GM19467 (cell line): ENCODE measurements around the gene PTH2.

Experiments
- ATAC-seq: cut with Tn5 transposase; IDR thresholded peaks from one replicate; pipeline ENCODE4 v1.9.1; 2021; ENCODE audit warnings: mild to moderate bottlenecking, moderate library complexity; ENCODE audit not compliant: unreplicated experiment

PTH2 gene

DNA sequence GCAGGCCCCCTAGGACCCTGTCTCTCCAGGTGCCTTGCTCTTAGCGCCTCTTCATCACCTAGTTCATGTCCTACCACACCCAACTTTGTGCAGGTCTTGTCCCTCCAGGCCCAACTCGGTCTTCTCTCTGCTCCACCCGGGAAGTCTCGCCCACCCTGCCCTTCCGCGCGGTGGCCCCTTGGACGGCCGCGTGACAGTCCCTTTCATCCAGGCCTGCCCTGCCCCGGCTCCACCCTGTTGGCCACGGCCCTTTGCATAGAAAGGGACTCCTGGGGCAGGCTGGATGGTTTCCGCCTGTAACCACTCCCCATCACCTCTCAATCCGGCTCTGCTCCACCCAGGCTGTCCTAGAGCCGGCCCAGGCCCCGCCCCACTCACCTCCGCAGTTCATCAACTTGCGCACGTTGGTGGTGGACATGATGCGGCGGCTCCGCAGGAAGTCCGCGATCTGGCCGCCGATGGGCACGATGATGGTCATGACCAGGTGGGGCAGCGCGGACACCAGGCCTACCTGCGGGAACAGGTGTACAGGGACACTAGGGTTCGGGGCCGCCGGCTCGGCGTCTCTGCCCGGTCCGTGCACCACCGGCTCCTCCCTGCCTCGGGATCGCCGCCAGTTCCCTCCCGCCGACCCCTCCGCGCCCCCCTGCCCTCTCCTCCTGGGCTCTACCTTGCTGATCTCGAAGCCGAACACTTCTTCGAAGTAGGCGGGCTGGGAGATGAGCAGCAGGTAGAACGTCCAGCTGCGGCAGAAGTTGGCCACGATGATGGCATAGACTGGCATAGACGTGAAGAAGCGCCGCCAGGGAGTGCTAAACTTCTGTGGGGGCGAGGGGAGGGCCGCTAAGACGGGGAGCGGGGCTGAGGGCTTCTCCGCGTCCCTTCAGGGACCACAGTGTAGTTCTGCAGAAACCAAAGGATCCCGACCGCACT, 9.2 kb upstream of the PTH2 start:
- no peak for ATAC-seq

DNA sequence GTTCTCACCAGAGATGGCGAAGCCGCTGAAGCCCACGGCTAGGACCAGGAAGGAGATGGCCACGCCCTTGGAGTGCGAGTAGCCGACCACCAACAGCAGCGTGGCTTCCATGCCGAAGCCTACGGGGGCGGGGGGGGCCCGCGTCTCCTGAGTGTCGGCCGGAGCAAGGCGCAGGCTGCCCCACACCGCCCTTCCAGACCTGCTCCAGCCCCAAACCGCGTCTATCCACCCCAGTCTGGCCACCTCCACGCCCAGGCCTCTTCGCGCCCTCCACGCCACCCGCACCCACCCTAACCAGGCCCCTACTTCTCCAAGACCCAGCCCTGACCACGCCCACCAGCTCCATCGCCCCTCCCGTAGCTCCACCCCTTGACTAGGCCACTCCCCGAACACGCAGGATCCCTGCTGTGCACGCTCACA, 8.1 kb upstream of the PTH2 start:
- ATAC-seq: no peak

DNA sequence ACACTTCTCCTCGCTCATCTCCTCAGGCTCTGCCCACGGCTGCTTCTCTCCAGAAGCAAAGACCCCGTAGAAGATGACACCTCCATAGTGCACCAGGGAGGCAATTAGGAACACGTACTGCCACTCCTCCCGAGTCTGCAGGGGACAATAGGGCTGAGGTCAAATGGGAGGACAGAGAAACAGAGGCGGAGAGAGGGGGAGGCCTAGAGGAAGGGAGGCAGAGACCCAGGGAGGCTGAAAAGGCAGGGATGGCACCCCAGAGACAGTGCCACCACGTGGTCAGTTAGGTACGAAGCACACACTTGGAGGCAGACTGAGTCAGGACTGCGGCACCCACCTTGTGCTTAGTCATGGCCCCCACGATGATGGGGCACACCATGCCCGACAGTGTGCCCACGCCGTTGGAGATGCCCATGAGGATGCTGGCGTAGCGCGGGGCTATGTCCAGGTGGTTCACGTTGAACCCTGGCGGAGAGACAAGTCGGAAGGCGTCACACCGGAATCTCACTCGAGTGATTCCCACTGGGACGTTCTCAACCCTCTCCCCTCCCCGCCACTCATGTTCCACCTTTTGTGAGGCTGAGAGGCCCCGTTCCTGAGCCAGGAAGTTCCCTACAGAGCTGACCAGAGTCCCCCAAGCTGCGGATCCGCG, 7.6 kb upstream of the PTH2 start:
- no peak for ATAC-seq

GRCh38 chr19:49430172-49430677, 7.0 kb upstream of the PTH2 start:
- ATAC-seq: no peak

- no peak for ATAC-seq
These were observed 5.6 kb upstream of the PTH2 start for GRCh38 chr19:49428547-49429451.

DNA sequence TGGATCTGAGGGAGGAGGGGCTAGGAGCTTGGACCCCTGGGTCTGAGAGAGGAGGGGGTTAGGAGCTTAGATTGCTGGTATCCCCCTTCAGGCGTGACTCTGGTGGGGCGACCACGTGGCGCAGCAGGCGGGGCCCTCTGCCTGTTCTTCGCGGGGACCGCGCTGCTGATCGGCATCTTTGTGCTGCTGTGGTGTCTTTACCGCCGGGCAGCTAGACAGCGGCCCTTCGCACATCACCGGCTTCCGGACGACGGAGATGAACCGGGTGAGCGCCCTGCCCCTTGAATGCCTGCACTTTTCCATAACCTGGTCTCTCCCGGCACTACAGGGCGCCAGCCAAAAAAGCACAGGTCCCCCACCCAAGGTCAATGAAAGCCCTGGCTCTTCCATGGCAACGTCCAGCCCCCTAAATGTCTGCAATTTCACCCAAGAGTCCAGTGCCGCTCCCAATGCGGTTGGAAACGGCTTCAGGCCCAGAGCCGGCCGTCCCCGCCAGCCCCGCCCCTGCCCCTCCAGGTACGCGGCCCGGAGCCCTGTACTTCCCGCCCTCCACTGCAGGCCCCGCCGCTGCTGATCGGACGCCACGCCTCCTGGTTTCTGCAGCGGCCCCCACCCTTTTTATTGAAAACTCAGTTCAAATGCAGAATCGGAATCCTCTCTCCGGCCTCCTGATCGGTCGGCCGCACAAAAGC, 4.8 kb upstream of the PTH2 start:
- no peak for ATAC-seq

DNA sequence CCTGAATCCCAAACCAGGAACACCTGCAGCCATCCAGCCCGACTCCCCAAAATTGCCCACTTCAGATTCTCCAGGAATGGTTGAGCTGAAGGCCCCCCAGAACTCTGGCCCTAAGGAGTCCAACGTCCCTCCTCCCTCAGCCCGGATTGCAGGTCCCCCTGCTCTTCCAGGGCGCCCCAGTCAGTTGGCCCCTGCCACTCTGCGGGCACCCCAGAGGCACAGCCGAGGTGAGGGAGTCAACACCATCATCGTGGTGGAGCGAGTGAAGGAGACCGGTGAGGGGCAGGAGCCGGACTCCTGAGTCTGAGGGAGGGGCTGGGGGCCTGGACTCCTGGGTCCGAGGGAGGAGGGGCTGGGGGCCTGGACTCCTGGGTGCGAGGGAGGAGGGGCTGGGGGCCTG, 4.1 kb upstream of the PTH2 start:
- ATAC-seq: no peak

DNA sequence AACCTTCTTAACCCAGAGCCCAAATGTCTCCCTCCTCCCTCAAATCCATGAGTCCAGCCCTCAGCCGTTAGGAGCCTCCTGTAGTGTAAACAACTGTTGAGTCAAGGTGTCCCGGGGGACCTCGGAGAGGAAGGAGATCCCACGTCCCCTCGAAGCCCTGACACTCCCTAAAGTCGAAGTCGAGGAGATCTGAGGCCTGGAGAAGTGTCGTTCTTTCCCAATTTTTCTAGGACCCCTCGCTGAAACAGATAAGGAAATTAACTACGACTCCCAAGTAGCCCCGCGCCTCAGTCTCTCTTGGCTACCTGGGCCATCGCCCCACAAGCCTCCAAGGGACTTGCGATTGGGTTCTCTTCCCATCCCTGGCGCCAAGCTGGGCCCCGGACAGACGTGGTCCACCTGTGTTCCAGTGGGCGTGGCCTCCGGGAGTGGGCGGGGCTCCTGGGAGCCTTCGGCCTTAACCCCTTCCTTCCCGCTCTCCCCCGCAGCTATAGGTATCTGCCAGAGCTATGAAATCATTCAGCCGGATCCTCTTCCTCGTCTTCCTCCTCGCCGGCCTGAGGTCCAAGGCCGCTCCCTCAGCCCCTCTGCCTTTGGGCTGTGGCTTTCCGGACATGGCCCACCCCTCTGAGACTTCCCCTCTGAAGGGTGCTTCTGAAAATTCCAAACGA, 2.8 kb upstream of the PTH2 start:
- ATAC-seq: no peak

GRCh38 chr19:49425178-49425577, 1.9 kb upstream of the PTH2 start, which contains the start of gene GFY:
Gene GFY (plus strand): TSS chr19:49425388. CDS start chr19:49426431, 1,043 bp downstream.
- ATAC-seq: no peak

- ATAC-seq: no peak
These were observed 703 bp upstream of the PTH2 start for GRCh38 chr19:49423985-49424303.

GRCh38 chr19:49422407-49423070, 702 bp downstream of the PTH2 start:
- ATAC-seq: no peak

DNA sequence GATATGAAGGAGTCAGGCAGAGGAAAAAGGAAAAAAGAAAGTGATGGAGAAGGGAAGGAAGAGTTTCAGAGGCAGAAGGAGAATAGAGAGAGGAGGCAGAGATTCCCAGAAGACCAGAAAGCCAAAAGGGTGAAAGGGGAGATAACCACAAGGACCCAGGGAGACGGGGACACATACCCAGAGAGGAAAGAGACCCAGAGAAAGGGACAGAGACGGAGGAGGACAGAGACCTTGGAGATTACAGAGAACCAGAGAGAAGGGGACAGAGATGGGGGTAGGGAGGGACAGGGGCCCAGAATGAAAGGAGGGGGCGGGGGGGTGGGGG, 1.4 kb downstream of the PTH2 start:
- no peak for ATAC-seq

DNA sequence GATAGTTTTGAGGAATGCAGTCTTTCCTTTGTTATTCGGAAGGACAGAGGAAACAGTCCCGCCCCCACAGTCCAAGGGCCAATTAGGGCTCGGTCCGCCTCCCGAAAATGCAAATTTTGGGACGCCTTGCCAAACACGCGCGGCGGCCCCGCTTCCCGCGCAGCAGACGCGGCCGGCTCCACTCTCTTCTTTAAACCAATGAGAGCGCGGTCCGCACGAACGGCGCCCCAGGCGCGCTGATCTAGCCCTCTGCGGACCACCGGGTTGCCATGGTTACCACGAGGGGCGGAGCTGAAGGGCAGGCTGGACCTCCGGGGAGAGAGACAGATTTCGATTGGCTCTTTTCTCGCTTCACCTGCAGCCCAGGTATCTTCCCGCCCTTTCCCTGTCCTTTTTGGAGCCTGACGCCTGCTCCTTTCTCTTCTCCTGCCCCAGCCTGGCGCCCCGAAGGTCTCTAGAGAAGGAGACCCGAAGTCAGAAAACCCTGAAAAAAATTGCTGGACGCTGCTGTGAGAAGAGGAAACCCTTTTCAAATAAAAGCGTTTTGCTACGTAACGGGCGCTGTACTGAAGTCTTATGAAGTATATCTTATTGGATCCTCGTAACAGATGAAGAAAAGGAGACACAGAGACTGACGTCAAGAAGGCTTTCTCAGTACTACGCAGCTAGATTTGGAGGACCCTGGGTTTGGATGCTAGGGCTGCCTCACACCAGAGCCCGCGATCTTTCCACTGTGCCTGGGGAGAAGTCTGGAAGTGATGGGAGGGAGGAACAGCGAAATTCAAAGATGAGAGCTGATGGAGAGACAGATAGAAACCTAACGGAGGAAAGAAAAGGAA, 2.0 kb downstream of the PTH2 start:
- ATAC-seq: no peak

DNA sequence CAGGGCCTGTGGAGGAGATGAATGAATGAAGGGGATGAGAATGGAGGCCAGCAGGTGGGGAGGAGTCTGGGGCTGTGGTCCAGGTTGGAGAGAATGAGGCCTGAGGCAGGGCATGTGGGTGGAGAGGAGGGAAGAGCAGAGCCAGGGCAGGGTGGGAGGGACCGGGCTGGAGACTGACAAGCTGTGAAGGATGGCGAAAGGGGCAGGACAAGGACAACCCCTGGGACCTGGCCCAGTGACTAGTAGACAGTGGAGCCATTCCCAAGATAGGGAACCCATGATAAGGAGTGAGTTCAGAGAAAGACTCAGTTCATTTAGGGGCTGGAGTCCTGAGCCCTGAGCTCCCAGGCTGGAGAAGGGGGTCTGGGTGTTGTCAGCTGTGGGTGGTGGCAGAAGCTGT, 3.0 kb downstream of the PTH2 start:
- ATAC-seq: no peak

- ATAC-seq: no peak
These were observed 4.1 kb downstream of the PTH2 start for GRCh38 chr19:49419173-49419572.

GRCh38 chr19:49418511-49418910, 4.7 kb downstream of the PTH2 start:
- no peak for ATAC-seq

DNA sequence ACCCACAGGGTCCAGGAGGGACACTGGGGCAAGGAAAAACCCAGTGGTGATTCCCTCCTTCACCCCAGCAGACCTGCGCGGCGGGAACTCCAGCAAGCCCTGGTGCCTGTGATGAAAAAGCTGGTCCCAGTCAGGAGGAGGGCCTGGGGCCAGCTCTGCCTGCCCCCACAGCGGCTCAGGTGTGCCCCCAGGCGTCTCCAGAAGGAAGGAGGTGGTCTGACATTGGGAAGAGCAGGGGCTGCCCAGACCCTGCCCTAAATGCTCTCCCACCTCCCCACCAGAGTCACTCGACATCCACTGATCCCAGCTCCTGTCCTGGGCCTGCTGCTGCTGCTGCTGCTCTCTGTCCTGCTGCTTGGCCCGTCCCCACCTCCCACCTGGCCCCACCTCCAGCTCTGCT, 6.2 kb downstream of the PTH2 start:
- no peak for ATAC-seq

DNA sequence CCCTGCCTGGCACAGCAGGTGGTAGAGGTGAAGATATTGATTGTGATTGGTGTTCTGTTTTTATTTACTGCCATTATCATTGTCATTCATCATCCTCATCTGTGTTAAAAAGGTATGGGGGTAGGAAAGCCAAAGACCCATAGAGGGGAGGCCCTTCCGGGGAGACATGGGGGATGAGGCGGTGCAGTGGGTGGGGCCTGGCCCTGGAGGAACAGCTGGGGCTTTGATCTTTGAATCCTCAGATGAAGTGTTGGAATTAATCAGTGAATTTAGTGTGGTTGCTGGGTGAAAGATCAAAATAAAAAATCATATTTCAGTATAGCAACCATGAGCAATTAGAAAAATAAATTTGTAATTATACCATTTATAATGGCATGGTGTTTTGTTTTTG, 7.4 kb downstream of the PTH2 start:
- no peak for ATAC-seq
